Measurements from ENCODE around the gene QSER1.
"Not testable (repeated sequence)": the region's sequence is repeated elsewhere in the genome, so short reads cannot be mapped to it uniquely, and the experiment has no call there.

Gene QSER1

DNA sequence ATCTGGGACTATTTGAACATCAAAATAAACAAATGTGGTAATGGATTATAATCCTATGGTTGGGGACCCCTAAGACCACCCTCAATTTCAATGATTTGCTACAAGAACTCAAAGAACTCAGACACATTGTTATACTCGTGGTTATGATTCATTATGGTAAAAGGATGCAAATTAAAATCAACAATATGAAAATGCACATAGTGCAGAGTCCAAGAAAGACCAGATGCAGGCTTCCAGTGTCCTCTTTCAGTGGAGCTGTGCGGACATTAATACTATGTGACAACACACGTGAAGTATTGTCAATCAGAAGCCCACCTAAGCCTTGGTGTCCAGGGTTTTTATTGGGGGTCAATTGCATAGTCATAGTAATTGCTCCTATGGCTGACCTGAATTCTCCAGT, 9.2 kb upstream of the QSER1 start:
- TF ChIP-seq, protein P1, sequence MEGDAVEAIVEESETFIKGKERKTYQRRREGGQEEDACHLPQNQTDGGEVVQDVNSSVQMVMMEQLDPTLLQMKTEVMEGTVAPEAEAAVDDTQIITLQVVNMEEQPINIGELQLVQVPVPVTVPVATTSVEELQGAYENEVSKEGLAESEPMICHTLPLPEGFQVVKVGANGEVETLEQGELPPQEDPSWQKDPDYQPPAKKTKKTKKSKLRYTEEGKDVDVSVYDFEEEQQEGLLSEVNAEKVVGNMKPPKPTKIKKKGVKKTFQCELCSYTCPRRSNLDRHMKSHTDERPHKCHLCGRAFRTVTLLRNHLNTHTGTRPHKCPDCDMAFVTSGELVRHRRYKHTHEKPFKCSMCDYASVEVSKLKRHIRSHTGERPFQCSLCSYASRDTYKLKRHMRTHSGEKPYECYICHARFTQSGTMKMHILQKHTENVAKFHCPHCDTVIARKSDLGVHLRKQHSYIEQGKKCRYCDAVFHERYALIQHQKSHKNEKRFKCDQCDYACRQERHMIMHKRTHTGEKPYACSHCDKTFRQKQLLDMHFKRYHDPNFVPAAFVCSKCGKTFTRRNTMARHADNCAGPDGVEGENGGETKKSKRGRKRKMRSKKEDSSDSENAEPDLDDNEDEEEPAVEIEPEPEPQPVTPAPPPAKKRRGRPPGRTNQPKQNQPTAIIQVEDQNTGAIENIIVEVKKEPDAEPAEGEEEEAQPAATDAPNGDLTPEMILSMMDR (IDR thresholded peaks at IDR 0.05; ENCODE audit: low read depth, low read length), result no peak
- no peak overlapping the region for H3K4me3 ChIP-seq (replicated peaks in 1 of 2; ENCODE audit: low read depth in 2 of 2, low read length in 2 of 2)
- DNase-seq (ENCODE audit: low read depth in 2 of 2), result no peak

DNA sequence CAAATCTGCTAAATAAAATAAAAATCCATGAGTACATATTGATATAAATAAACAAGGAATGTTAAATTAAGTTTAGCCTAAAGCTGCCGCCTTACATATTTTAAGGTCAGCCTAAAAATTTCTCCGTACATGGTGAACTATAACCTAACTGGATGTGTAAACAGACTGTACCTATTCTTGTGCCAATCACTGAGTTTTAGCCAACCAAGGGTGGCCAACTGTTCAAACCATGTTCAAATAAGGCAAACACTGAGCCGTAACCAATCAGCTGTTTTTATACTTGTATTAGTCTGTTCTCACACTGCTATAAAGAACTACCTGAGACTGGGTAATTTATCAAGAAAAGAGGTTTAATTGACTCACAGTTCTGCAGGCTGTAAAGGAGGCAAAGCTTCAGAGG, 8.6 kb upstream of the QSER1 start:
- H3K4me3 ChIP-seq (replicated peaks in 1 of 2; ENCODE audit: low read depth in 2 of 2, low read length in 2 of 2), result no peak overlapping the region
- TF ChIP-seq, protein P1 (IDR thresholded peaks at IDR 0.05; ENCODE audit: low read depth, low read length), result no peak
- no peak for DNase-seq (ENCODE audit: low read depth in 2 of 2)

DNA sequence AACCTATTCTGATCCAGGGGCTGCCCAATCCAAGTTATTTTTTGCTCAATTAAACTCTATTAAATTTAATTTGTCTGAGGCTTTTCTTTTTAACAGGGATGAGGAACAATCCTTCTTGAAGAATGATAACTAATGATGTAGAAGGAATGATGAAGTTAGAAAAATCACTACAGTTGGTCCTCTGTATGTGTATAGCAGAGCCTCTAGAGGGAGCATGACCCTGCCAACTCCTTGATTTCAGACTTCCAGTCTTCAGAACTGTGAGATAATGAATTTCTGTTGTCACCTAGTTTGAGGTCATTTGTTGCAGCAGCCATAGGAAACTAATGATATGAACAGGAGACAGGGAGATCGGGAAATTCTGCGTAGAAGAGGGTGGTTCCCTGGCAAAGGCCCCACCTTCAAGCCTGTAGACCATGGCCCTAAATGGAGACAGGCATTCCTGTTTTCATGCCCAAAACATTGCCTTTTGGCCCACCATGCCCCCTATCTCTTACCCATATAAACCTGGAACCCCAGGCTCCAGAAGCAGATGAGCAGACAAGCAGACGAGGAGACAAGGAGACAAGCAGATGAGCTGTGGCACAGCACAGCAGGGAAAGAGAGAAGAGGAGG, 7.7 kb upstream of the QSER1 start:
- H3K4me3 ChIP-seq (replicated peaks in 1 of 2; ENCODE audit: low read depth in 2 of 2, low read length in 2 of 2), result no peak overlapping the region
- peak; percentile 30 to 41 for DNase-seq (ENCODE audit: low read depth in 2 of 2)
- TF ChIP-seq, protein P1 (IDR thresholded peaks at IDR 0.05; ENCODE audit: low read depth, low read length), result peak; percentile 67

DNA sequence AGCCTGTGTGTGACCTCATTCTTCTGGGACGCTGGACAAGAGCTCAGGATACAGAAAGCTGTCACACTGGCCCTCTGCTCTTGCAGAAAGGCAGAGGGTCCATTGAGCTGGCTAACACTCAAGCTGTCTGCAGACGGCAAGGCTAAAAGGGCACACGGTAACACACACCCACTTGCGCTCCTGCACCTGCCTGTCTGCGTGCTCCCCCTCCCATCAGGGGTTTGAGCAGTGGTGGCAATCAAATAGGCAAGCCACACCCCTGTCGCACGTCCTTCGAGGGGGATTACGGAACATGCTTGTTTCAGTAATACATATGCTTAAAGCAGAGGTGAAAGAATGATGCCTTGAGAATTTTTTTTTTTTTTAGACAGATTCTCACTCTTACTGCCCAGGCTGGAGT, 7.1 kb upstream of the QSER1 start:
- no peak overlapping the region for H3K4me3 ChIP-seq (replicated peaks in 1 of 2; ENCODE audit: low read depth in 2 of 2, low read length in 2 of 2)
- DNase-seq (ENCODE audit: low read depth in 2 of 2), result no peak
- TF ChIP-seq, protein P1 (IDR thresholded peaks at IDR 0.05; ENCODE audit: low read depth, low read length), result no peak

DNA sequence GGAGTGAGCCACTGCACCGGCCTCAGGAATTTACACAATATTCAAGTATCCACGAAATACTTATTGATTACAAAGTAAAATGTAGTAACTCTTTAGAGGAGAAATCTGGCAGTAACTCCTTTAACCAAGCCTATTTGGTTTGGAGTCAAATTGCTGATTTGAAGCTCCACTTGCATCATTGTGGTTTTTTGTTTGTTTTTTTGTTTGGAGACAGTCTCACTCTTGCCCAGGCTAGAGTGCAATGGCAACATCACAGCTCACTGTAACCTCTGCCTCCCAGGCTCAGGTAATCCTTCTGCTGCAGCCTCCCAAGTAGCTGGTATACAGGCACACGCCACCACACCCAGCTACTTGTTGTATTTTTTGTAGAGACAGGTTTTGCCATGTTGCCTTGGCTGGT, 6.4 kb upstream of the QSER1 start:
- TF ChIP-seq, protein P1 (IDR thresholded peaks at IDR 0.05; ENCODE audit: low read depth, low read length), result no peak
- no peak for DNase-seq (ENCODE audit: low read depth in 2 of 2)
- no peak overlapping the region for H3K4me3 ChIP-seq (replicated peaks in 1 of 2; ENCODE audit: low read depth in 2 of 2, low read length in 2 of 2)

DNA sequence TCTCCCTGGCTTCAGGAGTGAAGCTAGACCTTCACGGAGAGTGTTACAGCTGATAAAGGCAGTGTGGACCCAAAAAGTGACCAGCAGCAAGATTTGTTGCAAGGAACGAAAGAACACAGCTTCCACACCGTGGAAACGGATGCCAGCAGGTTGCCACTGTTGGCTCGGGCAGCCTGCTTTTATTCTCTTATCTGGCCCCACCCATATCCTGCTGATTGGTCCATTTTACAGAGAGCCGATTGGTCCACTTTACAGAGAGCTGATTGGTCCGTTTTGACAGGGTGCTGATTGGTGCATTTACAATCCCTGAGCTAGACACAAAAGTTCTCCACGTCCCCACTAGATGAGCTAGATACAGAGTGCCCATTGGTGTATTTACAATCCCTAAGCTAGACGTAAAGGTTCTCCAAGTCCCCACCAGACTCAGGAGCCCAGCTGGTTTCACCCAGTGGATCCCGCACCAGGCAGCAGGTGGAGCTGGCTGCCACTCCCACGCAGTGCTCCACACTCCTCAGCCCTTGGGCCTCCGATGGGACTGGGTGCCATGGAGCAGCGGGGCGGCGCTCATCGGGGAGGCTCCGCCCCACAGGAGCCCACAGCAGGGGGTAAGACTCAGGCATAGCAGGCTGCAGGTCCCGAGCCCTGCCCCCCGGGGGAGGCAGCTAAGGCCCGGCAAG, 4.8 kb upstream of the QSER1 start:
- not testable (repeated sequence) for H3K4me3 ChIP-seq (replicated peaks in 1 of 2; ENCODE audit: low read depth in 2 of 2, low read length in 2 of 2)

DNA sequence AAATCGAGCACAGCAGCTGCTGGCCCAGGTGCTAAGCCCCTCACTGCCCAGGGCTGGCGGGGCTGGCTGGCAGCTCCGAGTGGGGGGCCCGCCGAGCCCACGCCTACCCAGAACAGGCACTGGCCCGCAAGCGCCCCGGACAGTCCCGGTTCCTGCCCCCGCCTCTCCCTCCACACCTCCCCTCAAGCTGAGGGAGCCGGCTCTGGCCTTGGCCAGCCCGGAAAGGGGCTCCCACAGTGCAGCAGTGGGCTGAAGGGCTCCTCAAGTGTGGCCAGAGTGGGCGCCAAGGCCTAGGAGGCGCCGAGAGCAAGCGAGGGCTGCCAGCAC, 4.3 kb upstream of the QSER1 start:
- H3K4me3 ChIP-seq (replicated peaks in 1 of 2; ENCODE audit: low read depth in 2 of 2, low read length in 2 of 2); DNase-seq (ENCODE audit: low read depth in 2 of 2): not testable (repeated sequence)

More for the DNA sequence above, 4.8 kb upstream of the QSER1 start:
- not testable (repeated sequence) for DNase-seq (ENCODE audit: low read depth in 2 of 2)

DNA sequence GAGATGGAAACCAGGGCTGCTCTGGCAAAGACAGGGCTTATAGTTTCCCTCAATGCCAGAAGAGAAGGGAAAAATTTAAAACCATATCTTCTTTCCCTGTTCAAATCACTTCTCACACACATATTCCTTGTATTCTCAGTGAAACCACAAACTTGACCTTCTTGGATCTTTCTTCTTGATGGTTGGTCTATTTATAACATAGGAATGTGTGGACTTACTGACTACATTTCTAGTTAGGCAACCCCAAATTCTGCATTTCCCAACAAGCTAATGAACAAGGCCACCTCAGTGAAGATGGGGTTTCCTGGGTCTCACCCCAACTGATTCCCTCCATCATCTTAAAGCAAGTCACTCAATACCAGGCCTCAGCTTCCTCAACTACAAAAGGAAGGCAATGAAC, 3.8 kb upstream of the QSER1 start:
- peak; percentile 36 to 41 for DNase-seq (ENCODE audit: low read depth in 2 of 2)
- TF ChIP-seq, protein P1 (IDR thresholded peaks at IDR 0.05; ENCODE audit: low read depth, low read length), result no peak
- no peak overlapping the region for H3K4me3 ChIP-seq (replicated peaks in 1 of 2; ENCODE audit: low read depth in 2 of 2, low read length in 2 of 2)
